A549 (cell line): ENCODE measurements around the gene MT1B. TPM values are rescaled to one million over a fixed set of nuclear protein-coding genes. Genes with fewer than 3 reads are reported as not detected.

Source experiments
- ATAC-seq, 2 experiments: fragments of 200-7000 bp in 1 of 2; fragments of >200 bp in 1 of 2; cut with Nextera tagmentation in 1 of 2; cut with Tn5 transposase in 1 of 2; 3 replicates each; pipeline versions ENCODE4 v1.8.0 to v1.9.1; 2018 to 2020; ENCODE audit warnings: mild to moderate bottlenecking in 1 of 2, moderate library complexity in 1 of 2
- CTCF ChIA-PET: fragments of 300-600 bp; sonication (Branson Sonifier 250); formaldehyde crosslinking; extraction: SDS; loops from one replicate; lab custom pipeline; 2021; ENCODE audit warnings: antibody characterized with exemption, inconsistent platforms; lab: Yijun Ruan, JAX
- POLR2A ChIA-PET: fragments of 350-600 bp; formaldehyde crosslinking; extraction: SDS; loops from one replicate; lab custom pipeline; 2021; ENCODE audit warnings: antibody characterized with exemption, inconsistent platforms; lab: Yijun Ruan, JAX
- DNase-seq, 2 experiments: peaks; one replicate each; pipeline versions ENCODE4 v3.0.0 to v3.0.0-alpha.2; 2011 to 2016; ENCODE audit warnings: low read depth in 1 of 2, low spot score in 1 of 2
- FAIRE-seq: peaks from 2 replicates; lab custom pipeline; 2011; peaks lifted over from hg19 to GRCh38; lab: Jason Lieb, UNC
- H3K27ac ChIP-seq, 2 experiments: fragments of >200 bp; sonication (Bioruptor Twin); formaldehyde crosslinking; 3 replicates each; pipeline ENCODE4 v1.5.1; 2016 to 2017
- H3K4me1 ChIP-seq: fragments of >200 bp; sonication (Bioruptor Twin); formaldehyde crosslinking; 3 replicates; pipeline ENCODE4 v1.6.1; 2016
- H3K4me2 ChIP-seq: fragments of >200 bp; sonication (Bioruptor Twin); formaldehyde crosslinking; 3 replicates; pipeline ENCODE4 v1.6.1; 2016
- H3K4me3 ChIP-seq: fragments of >200 bp; sonication (Bioruptor Twin); formaldehyde crosslinking; 3 replicates; pipeline ENCODE4 v1.5.1; 2016
- H3K9me3 ChIP-seq: fragments of >200 bp; sonication (Bioruptor Twin); formaldehyde crosslinking; 3 replicates; pipeline ENCODE4 v1.6.1; 2016
- CHD2 ChIP-seq: fragments of 150-350 bp; IDR thresholded peaks from 2 replicates; pipeline ENCODE4 v1.6.1; 2014; ENCODE audit warnings: low read length; ENCODE audit not compliant: partially characterized antibody
- E2F6 ChIP-seq: IDR thresholded peaks from 2 replicates; pipeline ENCODE4 v1.6.1; 2012; ENCODE audit warnings: low read depth, borderline replicate concordance
- EHMT2 ChIP-seq: fragments of 200-600 bp; sonication (generic); IDR thresholded peaks from 2 replicates; pipeline ENCODE4 v1.6.1; 2016; ENCODE audit warnings: antibody characterized with exemption, low read depth, mild to moderate bottlenecking, moderate library complexity
- EP300 ChIP-seq, 2 experiments: fragments of >200 bp; sonication (Bioruptor Twin); formaldehyde crosslinking; IDR thresholded peaks; 2 replicates in 1 of 2; 3 replicates in 1 of 2; pipeline ENCODE4 v1.6.1; 2016 to 2017
- ESRRA ChIP-seq: fragments of 150-350 bp; IDR thresholded peaks from 2 replicates; pipeline ENCODE4 v1.6.1; 2014; ENCODE audit warnings: mild to moderate bottlenecking, low read length, borderline replicate concordance
- FOSB ChIP-seq: fragments of 250-450 bp; sonication (Bioruptor Pico); IDR thresholded peaks from 2 replicates; pipeline ENCODE4 v1.5.0; 2020; ENCODE audit warnings: mild to moderate bottlenecking, moderate library complexity
- FOSL2 ChIP-seq, 2 experiments: fragments of 450-650 bp in 1 of 2; fragments of >200 bp in 1 of 2; sonication (Bioruptor Twin) in 1 of 2; formaldehyde crosslinking; IDR thresholded peaks; 2 replicates each; pipeline versions ENCODE4 v1.5.0 to v1.6.1; 2016 to 2020; ENCODE audit warnings: mild to moderate bottlenecking in 1 of 2, moderate library complexity in 1 of 2
- FOXS1 ChIP-seq: fragments of 250-450 bp; sonication (Bioruptor Pico); IDR thresholded peaks from 2 replicates; pipeline ENCODE4 v1.5.0; 2020; ENCODE audit warnings: mild to moderate bottlenecking, moderate library complexity
- HEYL ChIP-seq: fragments of 250-450 bp; sonication (Bioruptor Pico); IDR thresholded peaks from 2 replicates; pipeline ENCODE4 v1.8.0; 2021; ENCODE audit warnings: mild to moderate bottlenecking, moderate library complexity
- JUN ChIP-seq, 2 experiments: fragments of >200 bp; sonication (Bioruptor Twin); formaldehyde crosslinking; IDR thresholded peaks; 2 replicates in 1 of 2; 3 replicates in 1 of 2; pipeline ENCODE4 v1.6.1; 2016 to 2017
- KDM1A ChIP-seq: fragments of 200-600 bp; sonication (generic); IDR thresholded peaks from 2 replicates; pipeline ENCODE4 v1.6.1; 2016; ENCODE audit warnings: low read depth, mild to moderate bottlenecking
- KDM5A ChIP-seq: fragments of 200-600 bp; sonication (generic); IDR thresholded peaks from 2 replicates; pipeline ENCODE4 v1.6.1; 2016; ENCODE audit warnings: antibody characterized with exemption, mild to moderate bottlenecking
- MAFK ChIP-seq: fragments of 450-650 bp; IDR thresholded peaks from 2 replicates; pipeline ENCODE4 v1.6.1; 2014; ENCODE audit not compliant: partially characterized antibody
- PBX3 ChIP-seq: IDR thresholded peaks from 2 replicates; pipeline ENCODE4 v1.6.1; 2012
- PHF8 ChIP-seq: fragments of 200-600 bp; sonication (generic); IDR thresholded peaks from 2 replicates; pipeline ENCODE4 v1.6.1; 2016; ENCODE audit warnings: low read depth, mild to moderate bottlenecking, antibody characterized with exemption, moderate library complexity, borderline replicate concordance
- POLR2AphosphoS2 ChIP-seq: conservative IDR thresholded peaks from 2 replicates; pipeline ENCODE4 v1.6.1; 2012; ENCODE audit warnings: low read length, improper control_type of control experiment, inconsistent platforms
- RNF2 ChIP-seq: fragments of 200-600 bp; sonication (generic); IDR thresholded peaks from 2 replicates; pipeline ENCODE4 v1.6.1; 2016; ENCODE audit warnings: low read depth, mild to moderate bottlenecking, antibody characterized with exemption, moderate library complexity, borderline replicate concordance
- SMC3 ChIP-seq: fragments of >200 bp; sonication (Bioruptor Twin); formaldehyde crosslinking; IDR thresholded peaks from 3 replicates; pipeline ENCODE4 v1.6.1; 2018; ENCODE audit warnings: inconsistent platforms
- SREBF2 ChIP-seq: fragments of 450-650 bp; IDR thresholded peaks from 2 replicates; pipeline ENCODE4 v1.6.1; 2014; ENCODE audit warnings: mild to moderate bottlenecking, moderate library complexity
- ZC3H11A ChIP-seq: fragments of 450-650 bp; IDR thresholded peaks from 2 replicates; pipeline ENCODE4 v1.6.1; 2014; ENCODE audit warnings: antibody characterized with exemption, mild to moderate bottlenecking
- WGBS: methylation state at CpG from one replicate; pipeline ENCODE4 v1.1.6; 2017; ENCODE audit errors: missing lambda C conversion rate; 5-methylcytosine and 5-hydroxymethylcytosine counted together
- polyA plus RNA-seq, 4 experiments: library from polyadenylated mRNA; depleted of rRNA in 3 of 4; stranded (reverse); fragments of >200 nt; fragmentation: RNase III in 1 of 4; extraction: RNeasy Plus Mini Kit Qiagen cat#74134 plus additional on column Dnase treatment in 1 of 4; gene quantifications; 2 replicates in 3 of 4; 3 replicates in 1 of 4; pipeline ENCODE4 v1.2.3, GENCODE V29; 2011 to 2017
- TF ChIP-seq, protein P1 (sequence below): fragments of 150-350 bp; IDR thresholded peaks from 2 replicates; pipeline ENCODE4 v1.6.1; 2014; ENCODE audit warnings: low read depth, mild to moderate bottlenecking, low read length
- TF ChIP-seq, protein P2 (sequence below): fragments of >200 bp; sonication (Bioruptor Twin); formaldehyde crosslinking; IDR thresholded peaks from 3 replicates; pipeline ENCODE4 v1.6.1; 2016

The MT1B gene
- polyA plus RNA-seq, 2 of the 4 experiments (the other 2 are of a cell fraction): not detected

DNA sequence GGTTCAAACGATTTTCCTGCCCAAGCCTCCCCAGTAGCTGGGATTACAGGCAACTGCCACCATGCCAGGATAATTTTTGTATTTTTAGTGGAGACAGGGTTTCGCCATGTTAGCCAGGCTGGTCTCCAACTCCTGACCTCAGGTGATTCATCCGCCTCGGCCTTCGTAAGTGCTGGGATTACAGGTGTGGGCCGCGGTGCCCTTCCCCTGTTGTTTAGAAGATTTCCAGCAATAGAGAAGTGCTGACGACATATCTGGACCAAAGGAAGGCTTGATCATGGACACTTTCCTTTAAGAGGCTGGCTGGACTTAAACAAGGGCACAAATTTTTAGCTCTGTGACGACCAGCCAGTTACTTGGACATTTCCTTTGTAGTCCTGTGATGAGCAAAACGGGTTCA, 20.5 kb upstream of the MT1B start:
- peaks cover 14% of the 10 kb centered on the region for H3K4me1 ChIP-seq
- ATAC-seq: no peak
- no peak overlapping the region for H3K4me2 ChIP-seq
- no peak overlapping the region for H3K27ac ChIP-seq
- no peak overlapping the region for H3K4me3 ChIP-seq
- no peak for DNase-seq
- H3K9me3 ChIP-seq: no peaks in the 10 kb centered on the region
- ChIA-PET POLR2A (interaction anchor here (0.7 kb wide), 1 partner anchor 12 kb away, joined by 3 read pairs; no protein-coding TSS in a partner anchor), CTCF (interaction anchor here (1.0 to 2.6 kb wide), 6 partner anchors 9 to 71 kb away, joined by 4 to 16 read pairs (median 6); no protein-coding TSS in a partner anchor)
- 73% methylated on average over 10 of the region's 10 CpGs for WGBS
- no peak for TF ChIP-seq ESRRA
- no peak for TF ChIP-seq FOSB (CRISPR knock-in tag)
- no peak for TF ChIP-seq MAFK
- TF ChIP-seq EHMT2: no peak
- no peak for TF ChIP-seq PBX3
- TF ChIP-seq POLR2AphosphoS2: no peak
- TF ChIP-seq KDM1A: no peak
- TF ChIP-seq CHD2: no peak
- no peak for TF ChIP-seq KDM5A
- TF ChIP-seq, protein P1, sequence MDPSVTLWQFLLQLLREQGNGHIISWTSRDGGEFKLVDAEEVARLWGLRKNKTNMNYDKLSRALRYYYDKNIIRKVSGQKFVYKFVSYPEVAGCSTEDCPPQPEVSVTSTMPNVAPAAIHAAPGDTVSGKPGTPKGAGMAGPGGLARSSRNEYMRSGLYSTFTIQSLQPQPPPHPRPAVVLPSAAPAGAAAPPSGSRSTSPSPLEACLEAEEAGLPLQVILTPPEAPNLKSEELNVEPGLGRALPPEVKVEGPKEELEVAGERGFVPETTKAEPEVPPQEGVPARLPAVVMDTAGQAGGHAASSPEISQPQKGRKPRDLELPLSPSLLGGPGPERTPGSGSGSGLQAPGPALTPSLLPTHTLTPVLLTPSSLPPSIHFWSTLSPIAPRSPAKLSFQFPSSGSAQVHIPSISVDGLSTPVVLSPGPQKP: no peak
- no peak for TF ChIP-seq ZC3H11A
- no peak for TF ChIP-seq E2F6
- FAIRE-seq: no peak

- no peak overlapping the region for H3K4me3 ChIP-seq
- FAIRE-seq: no peak
- no peak for TF ChIP-seq FOXS1 (CRISPR knock-in tag)
- H3K4me1 ChIP-seq: peaks cover 10% of the 10 kb centered on the region
- 91% methylated on average over 14 of the region's 14 CpGs for WGBS
- CTCF ChIA-PET: interaction anchor here (1.5 to 2.6 kb wide), 2 partner anchors 11 to 24 kb away, joined by 4 to 16 read pairs; no protein-coding TSS in a partner anchor
- H3K4me2 ChIP-seq: no peak overlapping the region
- no peak for DNase-seq
- POLR2A ChIA-PET: no interaction called here
- H3K9me3 ChIP-seq: no peaks in the 10 kb centered on the region
- H3K27ac ChIP-seq: no peak overlapping the region
- ATAC-seq: no peak
Observed at GRCh38 chr16:56631832-56632155, 19.9 kb upstream of the MT1B start.

- Histone ChIP-seq H3K27ac (no peak within 1 kb of the TSS), H3K4me3 (no peak within 1 kb of the TSS), H3K9me3 (no peaks in the 10 kb centered on the region), H3K4me2 (no peak within 1 kb of the TSS), H3K4me1 (peaks cover 5% of the 10 kb centered on the region)
- DNase-seq (no peak), ATAC-seq (no peak), FAIRE-seq (no peak)
- TF ChIP-seq SMC3 (no peak), HEYL (CRISPR knock-in tag) (no peak), FOSL2 (IDR thresholded peaks at IDR 0.05) (no peak), FOSL2 (CRISPR knock-in tag; IDR thresholded peaks at IDR 0.05) (no peak), RNF2 (no peak), JUN (IDR thresholded peaks at IDR 0.05) (no peak), EP300 (IDR thresholded peaks at IDR 0.05) (no peak), PHF8 (no peak), SREBF2 (no peak)
- TF ChIP-seq, protein P2, sequence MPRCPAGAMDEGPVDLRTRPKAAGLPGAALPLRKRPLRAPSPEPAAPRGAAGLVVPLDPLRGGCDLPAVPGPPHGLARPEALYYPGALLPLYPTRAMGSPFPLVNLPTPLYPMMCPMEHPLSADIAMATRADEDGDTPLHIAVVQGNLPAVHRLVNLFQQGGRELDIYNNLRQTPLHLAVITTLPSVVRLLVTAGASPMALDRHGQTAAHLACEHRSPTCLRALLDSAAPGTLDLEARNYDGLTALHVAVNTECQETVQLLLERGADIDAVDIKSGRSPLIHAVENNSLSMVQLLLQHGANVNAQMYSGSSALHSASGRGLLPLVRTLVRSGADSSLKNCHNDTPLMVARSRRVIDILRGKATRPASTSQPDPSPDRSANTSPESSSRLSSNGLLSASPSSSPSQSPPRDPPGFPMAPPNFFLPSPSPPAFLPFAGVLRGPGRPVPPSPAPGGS: no peak
- CTCF ChIA-PET: interaction anchor here (1.5 to 25.6 kb wide), 3 partner anchors 11 to 24 kb away, joined by 4 to 340 read pairs (median 16); partner anchors contain the start of gene MT2A
- POLR2A ChIA-PET: no interaction called here
- 89% methylated on average over 51 of the region's 61 CpGs for WGBS
Observed at GRCh38 chr16:56632156-56632847, 19.4 kb upstream of the MT1B start, which contains the start of gene MT1M. TSS of gene MT1M (plus strand) at chr16:56632659. CDS start at chr16:56632732, 73 bp downstream.
